Measurements from ENCODE around the gene MKNK1.
A peak's percentile ranks its signal among the peaks of the same experiment; 100 is the strongest.
"Not testable (repeated sequence)": the region's sequence is repeated elsewhere in the genome, so short reads cannot be mapped to it uniquely, and the experiment has no call there.

The MKNK1 gene

GRCh38 chr1:46603858-46604549, at the start of gene MKNK1:
Gene MKNK1, minus strand, starts transcription at chr1:46604268. Its CDS starts 20,941 bp downstream, at chr1:46583327.
- peak; percentile 97 for DNase-seq (ENCODE audit: low spot score)

- DNase-seq (ENCODE audit: low spot score) = no peak
Observed at GRCh38 chr1:46653405-46653958, 49.4 kb upstream of the MKNK1 start.

DNA sequence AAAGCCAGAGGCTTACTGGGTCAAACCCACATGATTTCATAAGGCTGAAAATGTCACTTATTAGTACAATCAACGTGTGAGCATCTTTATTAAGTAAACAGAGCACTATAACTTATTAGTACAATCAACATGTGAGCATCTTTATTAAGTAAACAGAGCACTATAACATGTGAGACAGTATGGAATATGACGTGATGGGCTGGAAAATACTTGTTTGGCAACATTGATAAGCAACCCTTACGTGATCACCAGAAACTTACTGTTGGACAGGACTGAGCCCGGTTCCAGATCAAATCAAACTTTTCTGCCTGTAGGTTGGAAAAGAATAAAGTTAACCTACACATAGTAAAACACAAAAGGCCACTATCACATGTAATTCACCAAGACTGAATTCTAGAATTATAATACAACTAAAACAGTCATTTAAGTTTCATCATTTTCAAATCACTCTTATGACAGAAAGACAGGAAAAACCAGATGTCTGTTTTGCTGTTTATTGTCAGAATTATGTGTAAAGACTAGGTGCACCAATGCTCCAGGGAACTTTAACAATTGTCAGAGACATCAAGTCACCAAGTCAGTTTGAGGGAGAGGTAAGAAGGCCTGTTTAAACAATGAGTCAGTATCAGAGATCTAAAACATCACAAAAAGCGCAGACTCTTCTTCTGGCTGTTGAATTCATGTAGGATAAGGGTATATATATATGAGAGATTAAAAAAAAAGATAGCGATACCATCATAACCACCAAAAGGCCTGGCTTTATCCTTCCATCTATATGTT, 48.4 kb upstream of the MKNK1 start:
- no peak for DNase-seq (ENCODE audit: low spot score)

DNA sequence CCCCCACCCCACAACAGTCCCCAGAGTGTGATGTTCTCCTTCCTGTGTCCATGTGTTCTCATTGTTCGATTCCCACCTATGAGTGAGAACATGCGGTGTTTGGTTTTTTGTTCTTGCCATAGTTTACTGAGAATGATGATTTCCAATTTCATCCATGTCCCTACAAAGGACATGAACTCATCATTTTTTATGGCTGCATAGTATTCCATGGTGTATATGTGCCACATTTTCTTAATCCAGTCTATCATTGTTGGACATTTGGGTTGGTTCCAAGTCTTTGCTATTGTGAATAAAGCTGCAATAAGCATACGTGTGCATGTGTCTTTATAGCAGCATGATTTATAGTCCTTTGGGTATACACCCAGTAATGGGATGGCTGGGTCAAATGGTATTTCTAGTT, 47.1 kb upstream of the MKNK1 start:
- DNase-seq (ENCODE audit: low spot score) = not testable (repeated sequence)

DNA sequence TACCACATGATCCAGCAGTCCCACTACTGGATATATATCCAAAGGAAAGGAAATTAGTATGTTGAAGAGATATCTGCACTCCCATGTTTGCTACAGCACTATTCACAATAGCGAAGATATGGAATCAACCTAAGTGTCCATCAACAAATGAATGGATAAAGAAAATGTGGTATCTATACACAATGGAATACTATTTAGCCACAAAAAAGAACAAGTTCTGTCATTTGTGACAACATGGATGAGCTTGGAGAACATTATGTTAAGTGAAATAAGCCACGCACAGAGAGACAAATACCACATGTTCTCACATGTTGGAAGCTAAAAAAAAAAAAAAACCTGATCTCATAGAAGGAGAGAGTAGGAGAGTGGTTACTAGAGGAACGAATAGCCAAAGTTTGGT, 46.4 kb upstream of the MKNK1 start:
- DNase-seq (ENCODE audit: low spot score) = no peak

- DNase-seq (ENCODE audit: low spot score) = no peak
Observed at GRCh38 chr1:46649764-46650163, 45.7 kb upstream of the MKNK1 start.

DNA sequence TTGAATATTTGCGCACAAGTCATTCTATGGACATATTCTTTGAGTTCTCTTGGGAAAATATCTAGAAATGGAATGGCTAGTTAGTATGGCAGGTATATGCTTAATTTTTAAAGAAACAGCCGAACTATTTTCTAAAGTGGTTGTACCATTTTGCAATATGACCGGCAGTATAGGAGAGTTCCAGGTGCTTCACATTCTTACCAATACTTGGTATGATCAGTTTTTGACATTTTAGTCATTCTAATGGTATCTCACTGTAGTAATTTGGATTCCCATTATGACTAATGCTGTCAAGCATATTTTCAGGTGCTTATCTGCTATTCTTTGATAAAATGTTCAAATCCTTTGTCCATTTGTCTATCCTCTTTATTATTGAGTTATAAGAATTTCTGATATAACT, 43.5 kb upstream of the MKNK1 start:
- no peak for DNase-seq (ENCODE audit: low spot score)

GRCh38 chr1:46646844-46647243, 42.8 kb upstream of the MKNK1 start:
- no peak for DNase-seq (ENCODE audit: low spot score)

DNA sequence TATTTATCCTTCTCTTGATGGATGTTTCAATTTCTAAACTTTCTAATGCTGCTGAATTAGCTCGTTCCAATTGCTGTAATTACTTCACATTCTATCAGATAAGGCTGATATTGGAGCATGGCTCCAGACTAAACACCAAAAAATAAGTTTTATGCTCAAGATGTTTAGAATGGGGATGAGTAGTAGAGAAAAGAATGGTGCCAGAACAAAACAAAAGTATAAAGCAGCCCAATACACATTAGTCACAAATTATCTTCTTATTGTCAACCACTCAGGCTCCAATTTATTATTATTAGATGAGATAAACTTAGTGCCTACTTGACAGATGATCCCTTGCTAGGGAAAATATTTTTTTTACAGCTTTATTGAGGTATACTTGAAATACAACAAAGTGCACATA, 42.3 kb upstream of the MKNK1 start:
- DNase-seq (ENCODE audit: low spot score) = no peak

GRCh38 chr1:46645815-46646214, 41.7 kb upstream of the MKNK1 start:
- DNase-seq (ENCODE audit: low spot score) = no peak

- DNase-seq (ENCODE audit: low spot score) = peak; percentile 85
Observed at GRCh38 chr1:46643368-46643775, 39.3 kb upstream of the MKNK1 start.

- no peak for DNase-seq (ENCODE audit: low spot score)
Observed at GRCh38 chr1:46642115-46642680, 38.1 kb upstream of the MKNK1 start.

DNA sequence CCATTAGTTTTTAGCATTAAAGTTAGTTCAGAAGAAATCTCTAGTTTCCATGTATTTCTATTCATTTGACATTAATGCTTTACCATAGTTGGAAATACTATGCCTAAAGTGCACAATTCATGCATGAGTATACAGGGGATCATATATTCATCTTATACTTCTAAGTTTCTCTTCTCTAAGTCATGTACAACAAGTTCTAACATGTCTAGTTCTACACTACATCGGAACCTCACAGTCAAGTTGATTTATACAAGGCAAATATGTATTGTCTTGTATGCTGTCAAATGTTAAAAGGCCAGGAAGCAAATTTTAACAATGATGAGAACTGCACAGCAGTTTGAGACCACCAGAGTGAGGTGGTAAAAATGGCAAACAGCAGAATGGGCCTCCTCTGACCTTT, 35.5 kb upstream of the MKNK1 start:
- no peak for DNase-seq (ENCODE audit: low spot score)

DNA sequence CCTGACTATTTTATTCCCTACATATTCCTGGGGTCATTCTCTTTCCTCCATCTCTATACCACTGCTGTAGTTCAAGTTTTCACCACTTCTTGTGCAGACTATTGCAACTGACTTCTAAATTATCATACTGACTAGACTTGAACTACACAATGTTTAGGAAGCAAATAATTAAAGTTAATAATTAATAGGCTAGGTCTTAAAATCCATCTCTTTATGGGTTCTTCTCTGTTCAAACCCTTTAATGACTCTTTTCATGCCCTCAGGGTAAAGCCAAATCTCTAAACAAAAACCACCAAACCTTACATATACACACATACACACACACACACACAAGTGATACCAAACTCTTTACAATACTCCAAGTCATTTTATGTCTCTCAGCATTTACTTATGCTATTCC, 34.9 kb upstream of the MKNK1 start:
- no peak for DNase-seq (ENCODE audit: low spot score)

DNA sequence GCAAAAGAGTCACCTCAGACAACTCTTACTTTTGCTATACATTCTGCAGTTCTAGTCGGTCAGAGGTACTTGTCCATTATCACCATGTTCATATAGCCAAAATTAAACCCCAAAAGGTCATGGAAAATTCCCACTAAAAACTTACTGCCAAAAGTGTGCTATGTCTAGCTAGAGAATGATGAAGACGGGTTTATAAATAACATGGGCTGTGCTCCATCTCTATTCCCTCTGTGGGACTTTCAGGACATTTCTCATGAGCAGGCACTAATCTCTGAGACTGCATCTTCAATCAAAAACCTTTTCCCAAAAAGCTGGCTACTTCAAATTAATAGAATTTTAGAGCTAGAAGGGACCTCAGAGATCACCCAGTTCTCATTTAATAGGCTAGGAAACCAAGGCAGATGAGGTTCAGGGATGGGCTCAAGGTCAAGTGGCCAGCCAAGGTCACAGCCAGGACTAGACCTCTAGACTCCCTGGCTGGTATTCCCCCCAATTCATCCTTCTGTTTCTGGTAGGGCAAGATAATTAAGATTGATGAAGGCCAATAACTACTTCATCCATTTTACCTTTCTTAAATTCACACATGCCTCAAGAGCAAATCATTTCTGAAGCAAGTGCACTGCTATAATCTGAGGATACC, 33.5 kb upstream of the MKNK1 start:
- no peak for DNase-seq (ENCODE audit: low spot score)

GRCh38 chr1:46635205-46635604, 31.1 kb upstream of the MKNK1 start:
- DNase-seq (ENCODE audit: low spot score) = no peak

DNA sequence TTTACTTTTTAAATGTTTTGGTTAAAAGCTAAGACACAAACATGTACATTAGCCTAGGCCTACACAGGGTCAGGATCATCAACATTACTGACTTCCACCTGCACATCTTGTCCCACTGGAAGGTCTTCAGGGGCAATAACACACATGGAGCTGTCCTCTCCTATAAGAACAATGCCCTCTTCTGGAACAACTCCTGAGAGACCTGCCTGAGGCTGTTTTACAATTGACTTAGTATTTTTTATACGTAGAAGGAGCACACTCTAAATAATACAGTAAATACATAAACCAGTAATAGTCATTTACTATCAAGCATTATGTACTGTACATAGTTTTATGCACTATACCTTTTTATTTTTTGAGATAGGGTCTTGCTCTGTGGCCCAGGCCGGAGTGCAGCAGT, 26.7 kb upstream of the MKNK1 start:
- DNase-seq (ENCODE audit: low spot score) = no peak

GRCh38 chr1:46623743-46624644, 19.9 kb upstream of the MKNK1 start:
- DNase-seq (ENCODE audit: low spot score) = no peak

DNA sequence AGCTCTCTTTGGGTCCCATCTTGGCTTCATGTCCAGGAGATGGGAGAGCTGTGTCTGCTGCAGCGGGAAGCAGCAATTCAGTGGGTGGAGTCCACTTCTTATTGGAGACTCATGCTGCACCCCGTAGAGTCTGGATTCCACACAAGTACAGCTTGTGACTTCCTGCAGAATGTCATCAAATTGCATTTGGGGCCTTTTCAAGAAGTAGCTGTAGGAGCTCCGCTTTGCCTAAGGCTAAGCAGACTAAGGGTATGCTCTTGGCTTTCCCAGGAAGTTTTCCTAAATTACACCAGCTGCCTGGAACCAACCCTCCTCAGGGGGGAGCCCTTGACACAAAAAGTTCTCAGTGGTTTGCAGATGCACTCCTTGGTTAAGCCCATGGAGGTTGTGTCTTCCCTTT, 18.3 kb upstream of the MKNK1 start:
- DNase-seq (ENCODE audit: low spot score) = peak; percentile 40

DNA sequence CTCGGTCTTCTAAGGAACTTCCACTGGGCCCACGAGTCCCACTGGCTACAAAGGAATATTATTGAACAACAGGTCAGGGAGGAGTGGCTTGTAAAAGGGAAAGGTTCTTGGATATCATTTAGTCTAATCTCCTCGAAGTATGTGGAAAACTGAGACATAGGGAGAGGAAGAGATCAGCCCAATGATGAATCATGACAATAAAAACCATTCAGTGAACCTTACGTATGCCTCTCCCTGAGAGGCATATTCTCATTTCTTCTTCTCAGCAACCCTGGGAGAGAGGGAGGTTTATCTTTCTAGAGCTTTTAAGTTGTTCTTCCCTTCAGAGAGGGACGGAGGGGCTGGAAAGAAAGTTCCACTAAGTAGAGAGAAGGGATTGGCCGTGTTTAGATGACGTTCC, 17.9 kb upstream of the MKNK1 start:
- no peak for DNase-seq (ENCODE audit: low spot score)

DNA sequence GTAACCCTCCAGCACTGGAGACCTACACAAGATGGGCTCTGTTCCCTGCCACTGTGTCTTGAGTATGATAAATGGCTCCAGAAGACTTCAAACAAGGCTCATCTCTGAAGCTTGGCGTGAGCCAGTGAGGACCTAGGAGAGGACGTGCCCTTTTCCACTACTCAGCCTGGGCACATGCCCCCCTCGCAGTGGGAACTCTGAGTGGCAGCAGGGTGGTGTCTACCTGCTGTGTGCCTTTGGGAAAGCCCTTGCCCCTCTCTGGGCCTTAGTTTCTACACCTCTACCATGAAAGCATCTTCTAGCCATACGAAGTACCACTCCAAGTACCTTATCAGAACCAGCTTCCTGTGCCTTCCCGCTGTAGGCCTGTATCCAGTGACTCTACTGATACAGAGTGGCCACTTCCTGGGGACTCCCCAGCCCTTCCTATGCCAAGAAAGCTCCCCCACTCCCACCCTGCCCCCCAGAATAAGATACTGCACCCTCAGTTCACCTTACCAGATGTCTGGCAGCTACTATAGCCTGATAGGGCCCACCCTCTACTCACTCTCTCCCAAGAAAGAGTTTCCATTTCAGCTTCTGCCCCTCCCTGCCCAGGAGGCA, 15.7 kb upstream of the MKNK1 start:
- DNase-seq (ENCODE audit: low spot score) = no peak

All from kidney tubule cell (primary cell).